K562 (cell line): ENCODE measurements around the gene SETD7. TPM values are rescaled to one million over a fixed set of nuclear protein-coding genes. Genes with fewer than 3 reads are reported as not detected.

Source experiments
- ATF7 ChIP-seq: fragments of 450-650 bp; IDR thresholded peaks from 2 replicates; pipeline ENCODE4 v1.7.1; 2014; ENCODE audit warnings: mild to moderate bottlenecking, moderate library complexity
- IRF2 ChIP-seq: sonication (generic); formaldehyde crosslinking; IDR thresholded peaks from 2 replicates; pipeline ENCODE4 v1.8.1; 2022; ENCODE audit warnings: mild to moderate bottlenecking, missing genetic modification reagents
- KLF6 ChIP-seq: fragments of 250-450 bp; sonication (Bioruptor Pico); IDR thresholded peaks from 2 replicates; pipeline ENCODE4 v1.4.0; 2020; ENCODE audit warnings: mild to moderate bottlenecking, moderate library complexity, borderline replicate concordance
- NFE2 ChIP-seq: IDR thresholded peaks from 2 replicates; pipeline ENCODE4 v1.6.1; 2014; ENCODE audit warnings: antibody characterized with exemption, low read depth
- NR4A1 ChIP-seq, 2 experiments: fragments of 250-450 bp in 1 of 2; fragments of 450-650 bp in 1 of 2; sonication (Bioruptor Pico) in 1 of 2; IDR thresholded peaks; 2 replicates each; pipeline versions ENCODE4 v1.4.0 to v1.6.1; 2016 to 2020; ENCODE audit warnings: mild to moderate bottlenecking in 2 of 2, missing compliant biosample characterization in 1 of 2, missing genetic modification characterization in 1 of 2, moderate library complexity in 1 of 2
- ZFP1 ChIP-seq: fragments of 450-650 bp; formaldehyde crosslinking; IDR thresholded peaks from 2 replicates; pipeline ENCODE4 v1.4.0; 2020; ENCODE audit warnings: mild to moderate bottlenecking, mixed read lengths
- ZNF41 ChIP-seq: fragments of 250-450 bp; sonication (Bioruptor Pico); conservative IDR thresholded peaks from 2 replicates; pipeline ENCODE4 v1.4.0; 2020; ENCODE audit warnings: mild to moderate bottlenecking
- polyA plus RNA-seq, 8 experiments: library from polyadenylated mRNA; depleted of rRNA in 4 of 8; stranded (reverse) in 5 of 8; unstranded in 3 of 8; fragments of >200 nt; fragmentation: Nextera tagmentation in 2 of 8; fragmentation: Illumina TruSeq in 1 of 8; extraction: Ambion mirVana in 2 of 8; extraction: Trizol in 1 of 8; gene quantifications; 2 replicates each; pipeline versions ENCODE4 v1.2.1 to v1.2.3, GENCODE V29; 2011 to 2014; ENCODE audit warnings: inconsistent platforms in 1 of 8, missing spikeins in 1 of 8
- total RNA-seq, 7 experiments: library from RNA; depleted of rRNA in 6 of 7; stranded (reverse); fragments of >200 nt in 6 of 7; fragmentation: Illumina TruSeq in 2 of 7; extraction: Trizol in 2 of 7; gene quantifications; 2 replicates each; pipeline versions ENCODE4 v1.2.1 to v1.2.3, GENCODE V29; 2011 to 2021; ENCODE audit warnings: low replicate concordance in 1 of 7
- TF ChIP-seq, protein P1 (sequence below): IDR thresholded peaks from 3 replicates; pipeline ENCODE4 v1.6.1; 2011; ENCODE audit warnings: borderline replicate concordance, mild to moderate bottlenecking; ENCODE audit not compliant: insufficient read length, insufficient read depth
- TF ChIP-seq, protein P2 (sequence below), 2 experiments: fragments of 250-450 bp in 1 of 2; fragments of 450-650 bp in 1 of 2; sonication (Bioruptor Pico) in 1 of 2; IDR thresholded peaks; 2 replicates each; pipeline versions ENCODE4 v1.6.1 to v1.8.0; 2016 to 2021; ENCODE audit warnings: mild to moderate bottlenecking in 2 of 2, moderate library complexity in 2 of 2, missing compliant biosample characterization in 1 of 2, missing genetic modification characterization in 1 of 2
- TF ChIP-seq, protein P3 (sequence below): fragments of 450-650 bp; IDR thresholded peaks from 2 replicates; pipeline ENCODE4 v1.7.1; 2018; ENCODE audit warnings: mild to moderate bottlenecking, low read depth; ENCODE audit not compliant: partially characterized antibody
- TF ChIP-seq, protein P4 (sequence below): fragments of 450-650 bp; formaldehyde crosslinking; IDR thresholded peaks from 2 replicates; pipeline ENCODE4 v1.4.0; 2022; ENCODE audit warnings: missing genetic modification characterization

Gene SETD7
- total and polyA plus RNA-seq, 9 of the 15 experiments (the other 6 are each of a cell fraction or from before 2014, with no cell fraction given): 0.37 to 2.4 (median 1.7) TPM

DNA sequence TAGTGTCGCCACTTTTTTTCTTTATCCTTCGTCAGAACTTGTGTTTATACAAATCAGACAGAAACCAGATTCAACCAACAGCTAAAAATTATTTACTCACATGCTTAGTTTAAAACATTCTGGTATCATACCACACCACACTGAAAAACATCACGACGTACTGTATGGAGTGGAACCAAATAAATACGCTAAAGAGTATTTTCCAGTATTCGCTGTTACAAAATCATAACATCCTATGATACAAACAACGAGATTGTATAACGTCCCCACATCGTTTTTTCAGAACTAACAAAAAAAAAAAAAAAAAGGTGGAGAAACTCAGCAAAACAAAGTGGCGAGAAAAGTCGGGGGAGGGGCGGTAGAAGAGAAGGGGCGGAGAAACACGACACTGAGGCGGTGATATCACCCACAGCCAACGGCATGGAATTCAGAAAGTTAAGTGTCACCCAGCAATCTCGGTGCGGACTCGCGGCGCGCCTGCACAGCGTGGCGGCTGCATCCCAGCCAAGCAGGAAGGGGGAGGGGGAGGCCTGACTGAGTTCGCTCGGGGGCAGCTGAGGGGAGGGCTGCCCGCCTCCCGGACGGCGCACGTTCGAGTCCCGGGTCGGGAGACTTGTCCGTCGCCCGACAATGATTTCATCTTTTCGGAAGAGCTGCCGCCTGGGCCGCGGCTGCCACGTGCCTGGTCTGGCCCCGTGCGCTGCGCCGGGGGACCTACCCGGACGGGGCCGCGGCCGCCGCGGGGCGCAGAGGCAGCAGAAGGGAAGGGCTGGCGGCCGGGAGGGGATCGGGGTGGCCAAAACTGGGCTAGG, 920 bp downstream of the SETD7 start (continued):
- TF ChIP-seq, protein P1, sequence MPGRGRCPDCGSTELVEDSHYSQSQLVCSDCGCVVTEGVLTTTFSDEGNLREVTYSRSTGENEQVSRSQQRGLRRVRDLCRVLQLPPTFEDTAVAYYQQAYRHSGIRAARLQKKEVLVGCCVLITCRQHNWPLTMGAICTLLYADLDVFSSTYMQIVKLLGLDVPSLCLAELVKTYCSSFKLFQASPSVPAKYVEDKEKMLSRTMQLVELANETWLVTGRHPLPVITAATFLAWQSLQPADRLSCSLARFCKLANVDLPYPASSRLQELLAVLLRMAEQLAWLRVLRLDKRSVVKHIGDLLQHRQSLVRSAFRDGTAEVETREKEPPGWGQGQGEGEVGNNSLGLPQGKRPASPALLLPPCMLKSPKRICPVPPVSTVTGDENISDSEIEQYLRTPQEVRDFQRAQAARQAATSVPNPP: no peak
- peak; percentile 71 for TF ChIP-seq ATF7
- TF ChIP-seq, protein P2, sequence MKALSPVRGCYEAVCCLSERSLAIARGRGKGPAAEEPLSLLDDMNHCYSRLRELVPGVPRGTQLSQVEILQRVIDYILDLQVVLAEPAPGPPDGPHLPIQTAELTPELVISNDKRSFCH (CRISPR knock-in tag; IDR thresholded peaks at IDR 0.05): no peak
- TF ChIP-seq, protein P2 (tag; IDR thresholded peaks at IDR 0.05): peak; percentile 35; the same call in 1 of the 2 replicates
- TF ChIP-seq, protein P3, sequence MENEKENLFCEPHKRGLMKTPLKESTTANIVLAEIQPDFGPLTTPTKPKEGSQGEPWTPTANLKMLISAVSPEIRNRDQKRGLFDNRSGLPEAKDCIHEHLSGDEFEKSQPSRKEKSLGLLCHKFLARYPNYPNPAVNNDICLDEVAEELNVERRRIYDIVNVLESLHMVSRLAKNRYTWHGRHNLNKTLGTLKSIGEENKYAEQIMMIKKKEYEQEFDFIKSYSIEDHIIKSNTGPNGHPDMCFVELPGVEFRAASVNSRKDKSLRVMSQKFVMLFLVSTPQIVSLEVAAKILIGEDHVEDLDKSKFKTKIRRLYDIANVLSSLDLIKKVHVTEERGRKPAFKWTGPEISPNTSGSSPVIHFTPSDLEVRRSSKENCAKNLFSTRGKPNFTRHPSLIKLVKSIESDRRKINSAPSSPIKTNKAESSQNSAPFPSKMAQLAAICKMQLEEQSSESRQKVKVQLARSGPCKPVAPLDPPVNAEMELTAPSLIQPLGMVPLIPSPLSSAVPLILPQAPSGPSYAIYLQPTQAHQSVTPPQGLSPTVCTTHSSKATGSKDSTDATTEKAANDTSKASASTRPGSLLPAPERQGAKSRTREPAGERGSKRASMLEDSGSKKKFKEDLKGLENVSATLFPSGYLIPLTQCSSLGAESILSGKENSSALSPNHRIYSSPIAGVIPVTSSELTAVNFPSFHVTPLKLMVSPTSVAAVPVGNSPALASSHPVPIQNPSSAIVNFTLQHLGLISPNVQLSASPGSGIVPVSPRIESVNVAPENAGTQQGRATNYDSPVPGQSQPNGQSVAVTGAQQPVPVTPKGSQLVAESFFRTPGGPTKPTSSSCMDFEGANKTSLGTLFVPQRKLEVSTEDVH: no peak
- TF ChIP-seq ZNF41 (CRISPR knock-in tag): no peak
- no peak for TF ChIP-seq KLF6 (CRISPR knock-in tag)
- TF ChIP-seq, protein P4, sequence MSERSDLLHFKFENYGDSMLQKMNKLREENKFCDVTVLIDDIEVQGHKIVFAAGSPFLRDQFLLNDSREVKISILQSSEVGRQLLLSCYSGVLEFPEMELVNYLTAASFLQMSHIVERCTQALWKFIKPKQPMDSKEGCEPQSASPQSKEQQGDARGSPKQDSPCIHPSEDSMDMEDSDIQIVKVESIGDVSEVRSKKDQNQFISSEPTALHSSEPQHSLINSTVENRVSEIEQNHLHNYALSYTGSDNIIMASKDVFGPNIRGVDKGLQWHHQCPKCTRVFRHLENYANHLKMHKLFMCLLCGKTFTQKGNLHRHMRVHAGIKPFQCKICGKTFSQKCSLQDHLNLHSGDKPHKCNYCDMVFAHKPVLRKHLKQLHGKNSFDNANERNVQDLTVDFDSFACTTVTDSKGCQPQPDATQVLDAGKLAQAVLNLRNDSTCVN: no peak
- TF ChIP-seq NR4A1 (CRISPR knock-in tag; IDR thresholded peaks at IDR 0.05): no peak
- no peak for TF ChIP-seq NR4A1 (tag; IDR thresholded peaks at IDR 0.05)
- peak; percentile 22; the same call in 1 of the 2 replicates for TF ChIP-seq IRF2 (CRISPR knock-in tag)
- TF ChIP-seq ZFP1 (CRISPR knock-in tag): no peak
- no peak for TF ChIP-seq NFE2
